Measurements from ENCODE around the gene ZFAND2B.

- no peak for TF ChIP-seq CTCF (IDR thresholded peaks at IDR 0.05)
- TF ChIP-seq POLR2A (IDR thresholded peaks at IDR 0.05) = no peak
Observed at GRCh38 chr2:219181531-219181930, 25.1 kb upstream of the ZFAND2B start.
